ENCODE data around the gene ARHGEF28. TPM values are rescaled to one million over a fixed set of nuclear protein-coding genes. Genes with fewer than 3 reads are reported as not detected.

Gene ARHGEF28
- total and polyA plus RNA-seq, 9 of the 15 experiments (the other 6 are each of a cell fraction or from before 2014, with no cell fraction given), result 0.27 TPM; not detected in 8

DNA sequence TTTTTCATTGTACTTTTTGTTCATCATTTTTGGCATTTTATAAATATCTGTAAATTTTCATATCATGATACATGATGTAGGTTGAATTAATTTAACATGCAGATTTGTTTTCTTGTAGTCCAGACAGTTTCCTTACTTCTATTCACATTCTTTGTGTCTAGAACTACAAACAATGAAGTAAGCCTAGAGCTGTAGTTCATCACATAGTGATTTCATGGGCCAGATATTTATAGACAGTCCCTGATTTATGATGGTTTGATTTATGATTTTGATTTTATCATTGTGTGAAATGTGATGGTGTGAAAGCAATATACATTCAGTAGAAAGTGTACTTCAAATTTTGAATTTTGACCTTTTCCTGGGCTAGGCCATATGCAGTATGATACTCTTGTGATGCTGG lies 139.0 kb downstream of the ARHGEF28 start:
- CTCF ChIA-PET (ENCODE audit: low intra/inter-chr PET ratio), result no interaction called here

More for the DNA sequence above, 139.0 kb downstream of the ARHGEF28 start:
- no peak overlapping the region for H3K4me3 ChIP-seq
- no peaks in the 10 kb centered on the region for H3K27me3 ChIP-seq (ENCODE audit: control insufficient read depth in 2 of 2, insufficient read depth in 2 of 2, low read length in 2 of 2)
- H4K20me1 ChIP-seq (replicated peaks; ENCODE audit: control insufficient read depth, insufficient read depth, low read length), result no peaks in the 10 kb centered on the region
- in situ Hi-C loops (cut with MboI) (no loop called here), intact Hi-C loops (cut with micrococcal nuclease) (no loop called here)
- no peak overlapping the region for H3K9ac ChIP-seq (ENCODE audit: insufficient read depth in 1 of 2, low read depth in 2 of 2, low read length in 2 of 2)
- DNase-seq (ENCODE audit: extremely low read depth in 1 of 4, low spot score in 3 of 4) (no peak), ATAC-seq (no peak), FAIRE-seq (no peak)
- POLR2A ChIA-PET, result no interaction called here
- no peak overlapping the region for H3K27ac ChIP-seq (ENCODE audit: extremely low read depth, low read depth, low read length)
- H2AFZ ChIP-seq (ENCODE audit: low read depth, low read length), result no peak overlapping the region
- no peaks in the 10 kb centered on the region for H3K36me3 ChIP-seq (ENCODE audit: control insufficient read depth, insufficient read depth, low read length)
- no peak for TF ChIP-seq NCOA2 (IDR thresholded peaks at IDR 0.05; ENCODE audit: partially characterized antibody in 2 of 2)
- no peak for TF ChIP-seq MEF2D (tag; conservative IDR thresholded peaks at IDR 0.05; ENCODE audit: low read depth)
- TF ChIP-seq, protein P1, sequence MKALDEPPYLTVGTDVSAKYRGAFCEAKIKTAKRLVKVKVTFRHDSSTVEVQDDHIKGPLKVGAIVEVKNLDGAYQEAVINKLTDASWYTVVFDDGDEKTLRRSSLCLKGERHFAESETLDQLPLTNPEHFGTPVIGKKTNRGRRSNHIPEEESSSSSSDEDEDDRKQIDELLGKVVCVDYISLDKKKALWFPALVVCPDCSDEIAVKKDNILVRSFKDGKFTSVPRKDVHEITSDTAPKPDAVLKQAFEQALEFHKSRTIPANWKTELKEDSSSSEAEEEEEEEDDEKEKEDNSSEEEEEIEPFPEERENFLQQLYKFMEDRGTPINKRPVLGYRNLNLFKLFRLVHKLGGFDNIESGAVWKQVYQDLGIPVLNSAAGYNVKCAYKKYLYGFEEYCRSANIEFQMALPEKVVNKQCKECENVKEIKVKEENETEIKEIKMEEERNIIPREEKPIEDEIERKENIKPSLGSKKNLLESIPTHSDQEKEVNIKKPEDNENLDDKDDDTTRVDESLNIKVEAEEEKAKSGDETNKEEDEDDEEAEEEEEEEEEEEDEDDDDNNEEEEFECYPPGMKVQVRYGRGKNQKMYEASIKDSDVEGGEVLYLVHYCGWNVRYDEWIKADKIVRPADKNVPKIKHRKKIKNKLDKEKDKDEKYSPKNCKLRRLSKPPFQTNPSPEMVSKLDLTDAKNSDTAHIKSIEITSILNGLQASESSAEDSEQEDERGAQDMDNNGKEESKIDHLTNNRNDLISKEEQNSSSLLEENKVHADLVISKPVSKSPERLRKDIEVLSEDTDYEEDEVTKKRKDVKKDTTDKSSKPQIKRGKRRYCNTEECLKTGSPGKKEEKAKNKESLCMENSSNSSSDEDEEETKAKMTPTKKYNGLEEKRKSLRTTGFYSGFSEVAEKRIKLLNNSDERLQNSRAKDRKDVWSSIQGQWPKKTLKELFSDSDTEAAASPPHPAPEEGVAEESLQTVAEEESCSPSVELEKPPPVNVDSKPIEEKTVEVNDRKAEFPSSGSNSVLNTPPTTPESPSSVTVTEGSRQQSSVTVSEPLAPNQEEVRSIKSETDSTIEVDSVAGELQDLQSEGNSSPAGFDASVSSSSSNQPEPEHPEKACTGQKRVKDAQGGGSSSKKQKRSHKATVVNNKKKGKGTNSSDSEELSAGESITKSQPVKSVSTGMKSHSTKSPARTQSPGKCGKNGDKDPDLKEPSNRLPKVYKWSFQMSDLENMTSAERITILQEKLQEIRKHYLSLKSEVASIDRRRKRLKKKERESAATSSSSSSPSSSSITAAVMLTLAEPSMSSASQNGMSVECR (CRISPR knock-in tag; IDR thresholded peaks at IDR 0.05), result no peak
- no peak for TF ChIP-seq SAP30 (IDR thresholded peaks at IDR 0.05; ENCODE audit: borderline replicate concordance, insufficient read depth, low read depth, low read length, poor library complexity, severe bottlenecking)
- TF ChIP-seq RBM17 (IDR thresholded peaks at IDR 0.05; ENCODE audit: borderline replicate concordance, low read depth, low read length), result no peak
- TF ChIP-seq EP400 (IDR thresholded peaks at IDR 0.05), result no peak
- no peaks in the 10 kb centered on the region for H3K9me3 ChIP-seq (replicated peaks; ENCODE audit: control insufficient read depth, insufficient read depth, low read depth, low read length)
- H3K9me1 ChIP-seq (ENCODE audit: control insufficient read depth, insufficient read depth, low read length), result no peaks in the 10 kb centered on the region
- no peak overlapping the region for H3K4me2 ChIP-seq (ENCODE audit: insufficient read depth, low read length)
- H3K4me1 ChIP-seq (replicated peaks in 1 of 2; ENCODE audit: control insufficient read depth in 2 of 2, insufficient read depth in 2 of 2, low read length in 2 of 2), result no peaks in the 10 kb centered on the region
- BruUV-seq (replicated peaks), result no TSS peak
- H3K79me2 ChIP-seq (ENCODE audit: control insufficient read depth, insufficient read depth, low read length), result no peaks in the 10 kb centered on the region
